Measurements from ENCODE around the gene EIF2S2.

- TF ChIP-seq CTCF (conservative IDR thresholded peaks at IDR 0.05; ENCODE audit: low read depth, low read length): no peak
- no peak for TF ChIP-seq EZH2 (IDR thresholded peaks at IDR 0.05; ENCODE audit: borderline replicate concordance, low read depth, low read length, poor library complexity, severe bottlenecking)
Measured at GRCh38 chr20:34111702-34112599, at the start of gene EIF2S2.
